ENCODE results near the gene XIRP1. TPM values are rescaled to one million over a fixed set of nuclear protein-coding genes. Genes with fewer than 3 reads are reported as not detected.

Gene XIRP1
- total RNA-seq, 4 donors from 2014 or later, result 0.76 TPM; not detected in 3

DNA sequence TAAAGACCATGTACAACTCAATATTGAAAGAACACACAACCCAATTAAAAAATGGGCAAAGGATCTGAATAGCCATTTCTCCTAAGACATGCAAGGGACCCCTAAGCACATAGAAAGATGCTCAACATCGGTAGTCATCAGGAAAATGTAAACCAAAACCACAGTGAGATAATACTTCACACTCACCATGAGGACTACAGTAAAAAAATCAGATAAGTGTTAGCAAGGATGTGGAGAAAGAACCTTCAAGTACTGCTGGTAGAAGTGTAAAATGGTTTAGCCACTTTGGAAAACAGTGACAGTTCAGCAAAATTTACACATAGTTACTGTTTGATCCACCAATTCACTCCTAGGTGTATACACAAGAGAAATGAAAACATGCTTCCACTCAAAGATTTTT lies 30.1 kb upstream of the XIRP1 start:
- Histone ChIP-seq H3K9me3 (no peaks in the 10 kb centered on the region), H3K36me3 (no peaks in the 10 kb centered on the region), H3K4me3 (no peak overlapping the region), H3K27ac (no peak overlapping the region), H3K4me1 (no peaks in the 10 kb centered on the region), H3K27me3 (no peaks in the 10 kb centered on the region)
- DNase-seq, result no peak
- no peak for TF ChIP-seq POLR2A (IDR thresholded peaks at IDR 0.05)
- TF ChIP-seq, protein P1, sequence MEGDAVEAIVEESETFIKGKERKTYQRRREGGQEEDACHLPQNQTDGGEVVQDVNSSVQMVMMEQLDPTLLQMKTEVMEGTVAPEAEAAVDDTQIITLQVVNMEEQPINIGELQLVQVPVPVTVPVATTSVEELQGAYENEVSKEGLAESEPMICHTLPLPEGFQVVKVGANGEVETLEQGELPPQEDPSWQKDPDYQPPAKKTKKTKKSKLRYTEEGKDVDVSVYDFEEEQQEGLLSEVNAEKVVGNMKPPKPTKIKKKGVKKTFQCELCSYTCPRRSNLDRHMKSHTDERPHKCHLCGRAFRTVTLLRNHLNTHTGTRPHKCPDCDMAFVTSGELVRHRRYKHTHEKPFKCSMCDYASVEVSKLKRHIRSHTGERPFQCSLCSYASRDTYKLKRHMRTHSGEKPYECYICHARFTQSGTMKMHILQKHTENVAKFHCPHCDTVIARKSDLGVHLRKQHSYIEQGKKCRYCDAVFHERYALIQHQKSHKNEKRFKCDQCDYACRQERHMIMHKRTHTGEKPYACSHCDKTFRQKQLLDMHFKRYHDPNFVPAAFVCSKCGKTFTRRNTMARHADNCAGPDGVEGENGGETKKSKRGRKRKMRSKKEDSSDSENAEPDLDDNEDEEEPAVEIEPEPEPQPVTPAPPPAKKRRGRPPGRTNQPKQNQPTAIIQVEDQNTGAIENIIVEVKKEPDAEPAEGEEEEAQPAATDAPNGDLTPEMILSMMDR (IDR thresholded peaks at IDR 0.05), result no peak

DNA sequence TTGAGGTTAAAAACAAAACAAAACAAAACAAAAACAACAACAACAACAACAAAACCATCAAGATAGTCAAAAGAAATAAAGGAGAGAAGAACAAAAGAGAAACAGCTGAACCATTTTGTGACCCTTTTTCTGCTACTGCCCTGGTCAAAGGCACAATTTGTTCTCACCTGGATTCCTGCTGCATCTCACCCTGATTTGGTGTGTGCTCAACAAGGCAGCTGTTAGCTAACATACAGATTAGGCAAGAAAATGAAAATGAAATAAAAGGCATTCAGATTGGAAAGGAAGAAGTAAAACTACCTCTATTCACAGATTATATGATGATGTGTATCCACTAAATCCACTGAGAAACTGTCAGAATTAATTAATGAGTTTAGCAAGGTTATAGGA lies 28.7 kb upstream of the XIRP1 start:
- no peak for DNase-seq
- H3K36me3 ChIP-seq, result no peaks in the 10 kb centered on the region
- H3K27ac ChIP-seq, result no peak overlapping the region
- no peaks in the 10 kb centered on the region for H3K9me3 ChIP-seq
- H3K4me1 ChIP-seq, result no peaks in the 10 kb centered on the region
- TF ChIP-seq, protein P1 (IDR thresholded peaks at IDR 0.05), result no peak
- TF ChIP-seq POLR2A (IDR thresholded peaks at IDR 0.05), result no peak
- no peak overlapping the region for H3K4me3 ChIP-seq
- no peaks in the 10 kb centered on the region for H3K27me3 ChIP-seq

DNA sequence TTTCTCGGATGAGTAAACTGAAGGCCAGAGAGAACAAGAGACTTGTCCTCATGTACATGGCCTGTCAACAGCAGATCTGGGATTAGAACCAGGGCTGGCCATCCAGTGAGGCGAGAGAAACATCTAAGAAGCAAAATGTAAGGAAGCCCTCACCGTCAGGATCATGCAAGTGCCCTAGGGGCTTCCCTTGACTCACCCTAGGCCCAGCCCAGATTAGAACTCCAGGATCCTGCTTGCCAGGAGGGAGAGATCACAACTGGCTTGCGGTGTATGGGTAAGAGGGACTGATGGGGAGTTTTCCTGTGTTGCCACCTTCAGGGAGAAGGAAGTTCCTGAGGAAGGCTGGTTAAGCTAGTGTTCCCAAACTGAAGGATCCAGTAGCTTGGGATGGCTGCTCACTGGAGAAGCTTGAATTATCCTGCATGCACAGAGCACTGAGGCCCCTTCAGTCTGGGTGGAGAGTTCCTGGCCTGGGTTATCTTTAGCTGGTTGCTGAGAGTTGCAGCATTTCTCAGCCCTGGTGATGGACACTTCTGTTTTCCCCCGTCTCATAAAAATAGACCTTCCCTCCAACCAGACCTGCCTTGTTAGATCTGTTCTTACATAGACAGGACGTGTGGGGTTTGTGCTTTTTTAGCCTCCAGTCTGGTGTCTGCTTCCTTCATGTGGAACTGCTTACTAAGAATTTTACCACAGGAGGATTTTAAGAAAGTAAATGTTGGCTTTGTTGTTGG lies 28.2 kb upstream of the XIRP1 start:
- no peak for DNase-seq
- Histone ChIP-seq H3K27ac (no peak overlapping the region), H3K36me3 (no peaks in the 10 kb centered on the region), H3K4me1 (no peaks in the 10 kb centered on the region), H3K27me3 (no peaks in the 10 kb centered on the region), H3K4me3 (no peak overlapping the region), H3K9me3 (no peaks in the 10 kb centered on the region)
- no peak for TF ChIP-seq POLR2A (IDR thresholded peaks at IDR 0.05)
- TF ChIP-seq, protein P1 (IDR thresholded peaks at IDR 0.05), result no peak

DNA sequence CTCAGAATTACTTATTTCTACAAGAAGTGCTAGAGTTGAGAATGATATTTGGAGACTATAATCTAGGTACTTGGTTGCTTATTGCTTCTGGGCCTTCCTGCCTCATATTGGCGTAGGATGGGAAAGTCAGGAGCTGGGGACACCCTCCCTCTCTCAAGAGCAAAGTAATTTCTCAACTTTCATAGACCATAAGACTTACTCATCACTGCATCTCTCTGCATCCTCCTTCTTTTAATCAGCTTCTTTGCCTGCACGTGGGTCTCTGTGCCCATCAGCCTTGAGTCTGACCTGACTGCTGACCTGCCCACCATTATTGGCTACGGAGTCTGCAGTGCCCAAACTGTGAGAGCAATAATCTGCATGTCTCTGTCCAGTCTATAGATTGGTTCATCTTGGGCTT lies 27.3 kb upstream of the XIRP1 start:
- TF ChIP-seq, protein P1 (IDR thresholded peaks at IDR 0.05), result no peak
- TF ChIP-seq POLR2A (IDR thresholded peaks at IDR 0.05), result no peak
- H3K4me1 ChIP-seq, result no peaks in the 10 kb centered on the region

DNA sequence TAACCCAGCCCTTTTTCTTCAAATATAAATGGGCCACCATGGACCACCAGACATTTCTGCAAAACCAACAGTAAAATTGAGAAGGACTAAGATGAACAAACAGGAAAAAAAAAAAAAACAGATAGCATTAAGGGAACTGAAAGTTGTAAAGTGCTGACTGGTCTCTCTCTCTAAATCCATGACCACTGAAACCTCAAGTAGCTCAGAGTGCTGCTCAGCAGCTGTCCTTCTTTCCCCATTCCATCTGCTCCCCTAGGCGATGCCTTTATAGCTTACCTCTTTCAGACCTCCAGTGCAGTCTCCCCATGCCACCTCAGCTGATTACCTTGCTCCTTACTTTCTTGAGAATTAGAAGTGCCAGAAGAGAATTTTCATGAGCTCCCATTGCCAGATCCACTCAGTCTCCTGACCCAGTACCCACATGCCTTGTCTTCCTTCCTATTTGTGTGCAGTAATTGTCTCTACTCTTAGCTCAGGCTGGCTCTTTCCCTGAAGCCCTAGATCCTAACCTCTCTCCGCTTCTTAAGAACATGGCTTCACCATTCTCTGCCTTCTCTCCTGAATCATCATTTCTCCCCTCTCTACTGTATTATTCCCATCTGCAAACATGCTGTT lies 23.9 kb upstream of the XIRP1 start:
- no peak overlapping the region for H3K4me3 ChIP-seq
- no peaks in the 10 kb centered on the region for H3K27me3 ChIP-seq
- TF ChIP-seq, protein P1 (IDR thresholded peaks at IDR 0.05), result no peak
- H3K4me1 ChIP-seq, result no peaks in the 10 kb centered on the region
- no peaks in the 10 kb centered on the region for H3K36me3 ChIP-seq
- no peak overlapping the region for H3K27ac ChIP-seq
- no peaks in the 10 kb centered on the region for H3K9me3 ChIP-seq
- no peak for DNase-seq

More for the DNA sequence above, 27.3 kb upstream of the XIRP1 start:
- Histone ChIP-seq H3K36me3 (no peaks in the 10 kb centered on the region), H3K27me3 (no peaks in the 10 kb centered on the region), H3K9me3 (no peaks in the 10 kb centered on the region), H3K4me3 (no peak overlapping the region), H3K27ac (no peak overlapping the region)
- DNase-seq, result no peak

Data from Peyer's patch (tissue), 4 donors.